IMR-90 (cell line): ENCODE results near the gene PTPRG. TPM values are rescaled to one million over a fixed set of nuclear protein-coding genes. Genes with fewer than 3 reads are reported as not detected.

ENCODE experiments used
- ATAC-seq: fragments of 200-7000 bp; cut with Tn5 transposase; 2 replicates; pipeline ENCODE4 v1.9.1; 2020; ENCODE audit warnings: low read depth, mild to moderate bottlenecking, moderate library complexity
- BruUV-seq: library from RNA; stranded (reverse); fragments of 400-500 nt; replicated peaks from 2 replicates; lab custom pipeline; 2021; lab: Mats Ljungman, UMichigan
- CTCF ChIA-PET: fragments of 300-600 bp; formaldehyde crosslinking; extraction: SDS; loops from one replicate; lab custom pipeline; 2021; ENCODE audit warnings: antibody characterized with exemption; lab: Yijun Ruan, JAX
- POLR2A ChIA-PET: fragments of 300-600 bp; sonication (Branson Sonifier 250); formaldehyde crosslinking; loops from one replicate; lab custom pipeline; 2022; ENCODE audit warnings: antibody characterized with exemption; ENCODE audit not compliant: unreplicated experiment; lab: Charles Lee
- DNase-seq: peaks from one replicate; pipeline ENCODE4 v3.0.0; 2013
- H2AFZ ChIP-seq: replicated peaks from 2 replicates; pipeline ENCODE3; 2013; ENCODE audit warnings: low read length, mild to moderate bottlenecking; ENCODE audit not compliant: poor library complexity
- H2AK5ac ChIP-seq: 2 replicates; pipeline ENCODE4 v1.6.1; 2013; ENCODE audit warnings: low read depth, low read length, inconsistent platforms
- H2AK9ac ChIP-seq: replicated peaks from 2 replicates; pipeline ENCODE3; 2013; ENCODE audit warnings: mild to moderate bottlenecking, low read depth, low read length, moderate library complexity; ENCODE audit not compliant: poor library complexity
- H2BK120ac ChIP-seq: 2 replicates; pipeline ENCODE4 v1.6.1; 2013; ENCODE audit warnings: low read depth, low read length, inconsistent platforms
- H2BK15ac ChIP-seq: 3 replicates; pipeline ENCODE4 v1.6.1; 2013; ENCODE audit warnings: low read depth, low read length, inconsistent platforms
- H2BK20ac ChIP-seq: 2 replicates; pipeline ENCODE4 v1.6.1; 2013; ENCODE audit warnings: low read depth, mild to moderate bottlenecking, inconsistent platforms, low read length, moderate library complexity
- H2BK5ac ChIP-seq: 2 replicates; pipeline ENCODE4 v1.6.1; 2013; ENCODE audit warnings: mild to moderate bottlenecking, low read depth, low read length, inconsistent platforms; ENCODE audit not compliant: poor library complexity, severe bottlenecking
- H3K14ac ChIP-seq: replicated peaks from 2 replicates; pipeline ENCODE4 v1.6.1; 2013; ENCODE audit warnings: low read depth, low read length, inconsistent platforms
- H3K18ac ChIP-seq: 2 replicates; pipeline ENCODE4 v1.6.1; 2013; ENCODE audit warnings: low read depth, low read length, control low read depth
- H3K23ac ChIP-seq: 2 replicates; pipeline ENCODE4 v1.6.1; 2013; ENCODE audit warnings: low read depth, low read length, inconsistent platforms
- H3K27ac ChIP-seq: 2 replicates; pipeline ENCODE4 v1.5.1; 2013; ENCODE audit warnings: mild to moderate bottlenecking, control low read depth, low read length; ENCODE audit not compliant: insufficient read depth
- H3K27me3 ChIP-seq: 2 replicates; pipeline ENCODE4 v1.6.1; 2013; ENCODE audit warnings: low read length; ENCODE audit not compliant: control insufficient read depth, insufficient read depth
- H3K36me3 ChIP-seq: 2 replicates; pipeline ENCODE4 v1.6.1; 2013; ENCODE audit warnings: low read length, mixed read lengths; ENCODE audit not compliant: control insufficient read depth, insufficient read depth
- H3K4ac ChIP-seq: 2 replicates; pipeline ENCODE4 v1.6.1; 2013; ENCODE audit warnings: low read depth, low read length, inconsistent platforms
- H3K4me1 ChIP-seq: 2 replicates; pipeline ENCODE4 v1.6.1; 2013; ENCODE audit warnings: low read length, mixed read lengths; ENCODE audit not compliant: control insufficient read depth, insufficient read depth
- H3K4me2 ChIP-seq: 2 replicates; pipeline ENCODE4 v1.6.1; 2013; ENCODE audit warnings: low read depth, mild to moderate bottlenecking, control low read depth, low read length, moderate library complexity
- H3K4me3 ChIP-seq: 2 replicates; pipeline ENCODE4 v1.5.1; 2013; ENCODE audit warnings: low read depth, mild to moderate bottlenecking, control low read depth, low read length, moderate library complexity; ENCODE audit not compliant: insufficient read depth
- H3K56ac ChIP-seq: 2 replicates; pipeline ENCODE4 v1.6.1; 2013; ENCODE audit warnings: low read length, inconsistent platforms; ENCODE audit not compliant: insufficient read depth; ENCODE audit errors: extremely low read depth
- H3K79me1 ChIP-seq, 2 experiments: 2 replicates each; pipeline ENCODE4 v1.6.1; 2013; ENCODE audit warnings: low read length in 2 of 2, inconsistent platforms in 1 of 2, low read depth in 1 of 2
- H3K9ac ChIP-seq: 2 replicates; pipeline ENCODE4 v1.6.1; 2013; ENCODE audit warnings: low read depth, low read length, control low read depth
- H3K9me1 ChIP-seq: 2 replicates; pipeline ENCODE4 v1.6.1; 2013; ENCODE audit warnings: low read length, inconsistent platforms; ENCODE audit not compliant: insufficient read depth
- H3K9me3 ChIP-seq: 2 replicates; pipeline ENCODE4 v1.6.1; 2013; ENCODE audit warnings: low read length; ENCODE audit not compliant: control insufficient read depth, insufficient read depth
- H4K20me1 ChIP-seq: 2 replicates; pipeline ENCODE4 v1.6.1; 2013; ENCODE audit warnings: low read length, inconsistent platforms; ENCODE audit not compliant: insufficient read depth
- H4K5ac ChIP-seq: 2 replicates; pipeline ENCODE4 v1.6.1; 2013; ENCODE audit warnings: mild to moderate bottlenecking, low read depth, low read length, control low read depth
- H4K8ac ChIP-seq, 2 experiments: 2 replicates each; pipeline ENCODE4 v1.6.1; 2013; ENCODE audit warnings: low read depth in 2 of 2, low read length in 2 of 2, control low read depth in 1 of 2, inconsistent platforms in 1 of 2
- H4K91ac ChIP-seq: 2 replicates; pipeline ENCODE4 v1.6.1; 2013; ENCODE audit warnings: low read depth, low read length, inconsistent platforms; ENCODE audit not compliant: insufficient read depth
- BHLHE40 ChIP-seq: fragments of 150-350 bp; IDR thresholded peaks from 2 replicates; pipeline ENCODE4 v1.6.1; 2016; ENCODE audit warnings: mild to moderate bottlenecking, low read depth, low read length
- CEBPB ChIP-seq: IDR thresholded peaks from 2 replicates; pipeline ENCODE4 v1.6.1; 2012; ENCODE audit warnings: low read depth, low read length, improper control_type of control experiment
- CHD1 ChIP-seq: IDR thresholded peaks from 2 replicates; pipeline ENCODE4 v1.6.1; 2012; ENCODE audit warnings: low read depth, low read length, improper control_type of control experiment
- CTCF ChIP-seq: conservative IDR thresholded peaks from 2 replicates; pipeline ENCODE4 v1.5.1; 2012; ENCODE audit warnings: mild to moderate bottlenecking, low read depth, low read length, improper control_type of control experiment
- FOS ChIP-seq: fragments of 150-350 bp; IDR thresholded peaks from 2 replicates; pipeline ENCODE4 v1.6.1; 2016; ENCODE audit warnings: low read depth, low read length
- MAFK ChIP-seq: IDR thresholded peaks from 2 replicates; pipeline ENCODE4 v1.6.1; 2012; ENCODE audit warnings: low read depth, low read length, improper control_type of control experiment
- MAZ ChIP-seq: IDR thresholded peaks from 2 replicates; pipeline ENCODE4 v1.6.1; 2012; ENCODE audit warnings: low read depth, mild to moderate bottlenecking, low read length, improper control_type of control experiment, moderate library complexity, borderline replicate concordance
- MXI1 ChIP-seq: IDR thresholded peaks from 2 replicates; pipeline ENCODE4 v1.6.1; 2012; ENCODE audit warnings: low read depth, mild to moderate bottlenecking, low read length, moderate library complexity, borderline replicate concordance
- RCOR1 ChIP-seq: IDR thresholded peaks from 2 replicates; pipeline ENCODE4 v1.6.1; 2012; ENCODE audit warnings: mild to moderate bottlenecking, low read length, improper control_type of control experiment; ENCODE audit not compliant: insufficient replicate concordance
- RFX5 ChIP-seq: IDR thresholded peaks from 2 replicates; pipeline ENCODE4 v1.8.0; 2012; ENCODE audit warnings: low read depth, mild to moderate bottlenecking, low read length, moderate library complexity
- SMC3 ChIP-seq: fragments of 150-350 bp; IDR thresholded peaks from 2 replicates; pipeline ENCODE4 v1.6.1; 2016; ENCODE audit warnings: low read depth, mild to moderate bottlenecking, antibody characterized with exemption, low read length, moderate library complexity
- WGBS, 2 experiments: methylation state at CpG; one replicate each; pipeline versions ENCODE4 v1.1.5 to v1.1.7; 2013; ENCODE audit warnings: missing lambda C conversion rate in 2 of 2; ENCODE audit not compliant: insufficient read length in 1 of 2; ENCODE audit errors: extremely low coverage in 2 of 2; 5-methylcytosine and 5-hydroxymethylcytosine counted together
- dilution Hi-C: fragments of 300-500 bp; cut with HindIII; formaldehyde crosslinking; loops from one replicate; pipeline ENCODE4 v1.14.3; 2018; ENCODE audit warnings: low sequenced_read_pairs; ENCODE audit not compliant: unreplicated experiment
- in situ Hi-C: fragments of 300-500 bp; cut with MboI; formaldehyde crosslinking; loops from 3 replicates; pipeline ENCODE4 v1.14.3; 2019; ENCODE audit warnings: low sequenced_read_pairs, inconsistent platforms, mixed read lengths
- intact Hi-C: fragments of 100-400 bp; cut with micrococcal nuclease; formaldehyde crosslinking; loops from 2 replicates; pipeline ENCODE4 v1.10.0; 2022
- polyA plus RNA-seq, 3 experiments: library from polyadenylated mRNA; depleted of rRNA; stranded (reverse); fragments of >200 nt; gene quantifications; 2 replicates each; pipeline ENCODE4 v1.2.3, GENCODE V29; 2012; ENCODE audit warnings: low replicate concordance in 1 of 3
- total RNA-seq: library from RNA; depleted of rRNA; stranded (reverse); fragments of >200 nt; gene quantifications from 2 replicates; pipeline ENCODE4 v1.2.3, GENCODE V29; 2012
- TF ChIP-seq, protein P1 (sequence below): fragments of 150-350 bp; IDR thresholded peaks from 2 replicates; pipeline ENCODE4 v1.6.1; 2016; ENCODE audit warnings: low read depth, mild to moderate bottlenecking, low read length, moderate library complexity, borderline replicate concordance
- TF ChIP-seq, protein P2 (sequence below): fragments of 150-350 bp; IDR thresholded peaks from 2 replicates; pipeline ENCODE4 v1.6.1; 2017; ENCODE audit warnings: mild to moderate bottlenecking, antibody characterized with exemption, low read length, low read depth

The PTPRG gene
- total and polyA plus RNA-seq, 2 of the 4 experiments (the other 2 are of a cell fraction) = 7.7 to 31.0 TPM

DNA sequence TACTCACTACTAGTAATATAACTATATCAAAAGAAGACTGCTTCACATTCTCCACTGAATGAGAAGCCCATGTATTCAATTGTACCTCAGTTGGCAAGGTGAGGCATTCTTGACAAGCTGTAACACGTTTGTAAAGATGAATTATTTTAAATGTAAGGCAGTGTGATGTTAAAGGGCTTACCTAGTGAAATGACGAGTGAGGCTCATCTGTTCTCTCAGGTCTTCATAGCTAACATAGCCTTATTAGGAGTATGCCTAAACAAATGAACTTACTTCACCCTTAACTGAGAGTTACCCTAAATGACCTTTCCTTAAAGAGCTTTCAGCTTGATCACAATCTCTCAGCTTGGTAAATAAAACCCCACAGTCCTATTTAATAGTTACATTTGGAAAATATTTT is 684.7 kb downstream of the PTPRG start:
- Histone ChIP-seq H2BK5ac (no peak overlapping the region), H2BK120ac (no peak overlapping the region), H3K18ac (no peak overlapping the region), H3K4me3 (no peak overlapping the region), H2AK5ac (no peak overlapping the region), H2BK15ac (no peak overlapping the region), H3K9me3 (no peaks in the 10 kb centered on the region), H3K4me1 (peaks cover 3% of the 10 kb centered on the region), H3K4me2 (no peak overlapping the region), H3K56ac (no peak overlapping the region), H2AK9ac (no peak overlapping the region), H3K23ac (no peak overlapping the region), H3K27ac (no peak overlapping the region), H3K4ac (no peak overlapping the region), H3K27me3 (no peaks in the 10 kb centered on the region), H3K79me1 (no peaks in the 10 kb centered on the region), H4K20me1 (0 out of 2 replicates have a peak, but pooled peaks cover 3% of the 10 kb centered on the region), H4K91ac (no peak overlapping the region), H3K14ac (no peak overlapping the region), H3K9me1 (peaks cover 5% of the 10 kb centered on the region; the same call in 1 of the 2 replicates), H2AFZ (no peak overlapping the region), H4K5ac (no peak overlapping the region), H3K36me3 (no peaks in the 10 kb centered on the region), H4K8ac (no peak overlapping the region), H3K9ac (no peak overlapping the region), H2BK20ac (no peak overlapping the region)
- TF ChIP-seq MAZ (no peak), CHD1 (no peak), SMC3 (no peak), MXI1 (no peak), CTCF (no peak), FOS (no peak), MAFK (no peak), RCOR1 (no peak), BHLHE40 (no peak), CEBPB (no peak), RFX5 (no peak)
- TF ChIP-seq, protein P1, sequence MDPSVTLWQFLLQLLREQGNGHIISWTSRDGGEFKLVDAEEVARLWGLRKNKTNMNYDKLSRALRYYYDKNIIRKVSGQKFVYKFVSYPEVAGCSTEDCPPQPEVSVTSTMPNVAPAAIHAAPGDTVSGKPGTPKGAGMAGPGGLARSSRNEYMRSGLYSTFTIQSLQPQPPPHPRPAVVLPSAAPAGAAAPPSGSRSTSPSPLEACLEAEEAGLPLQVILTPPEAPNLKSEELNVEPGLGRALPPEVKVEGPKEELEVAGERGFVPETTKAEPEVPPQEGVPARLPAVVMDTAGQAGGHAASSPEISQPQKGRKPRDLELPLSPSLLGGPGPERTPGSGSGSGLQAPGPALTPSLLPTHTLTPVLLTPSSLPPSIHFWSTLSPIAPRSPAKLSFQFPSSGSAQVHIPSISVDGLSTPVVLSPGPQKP = no peak
- TF ChIP-seq, protein P2, sequence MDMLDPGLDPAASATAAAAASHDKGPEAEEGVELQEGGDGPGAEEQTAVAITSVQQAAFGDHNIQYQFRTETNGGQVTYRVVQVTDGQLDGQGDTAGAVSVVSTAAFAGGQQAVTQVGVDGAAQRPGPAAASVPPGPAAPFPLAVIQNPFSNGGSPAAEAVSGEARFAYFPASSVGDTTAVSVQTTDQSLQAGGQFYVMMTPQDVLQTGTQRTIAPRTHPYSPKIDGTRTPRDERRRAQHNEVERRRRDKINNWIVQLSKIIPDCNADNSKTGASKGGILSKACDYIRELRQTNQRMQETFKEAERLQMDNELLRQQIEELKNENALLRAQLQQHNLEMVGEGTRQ = no peak
- DNase-seq (no peak), ATAC-seq (no peak)
- dilution Hi-C loops = no loop called here
- no TSS peak for BruUV-seq
- CTCF ChIA-PET = interaction anchor here (1.0 kb wide), 1 partner anchor 15 kb away, joined by 3 read pairs; no protein-coding TSS in a partner anchor
- in situ Hi-C loops = no loop called here
- WGBS, 2 experiments = no CpG with 5 or more reads among the region's 2 CpGs
- intact Hi-C loops = no loop called here
- POLR2A ChIA-PET = no interaction called here
